HG03575 (cell line): ENCODE measurements around the gene NELFE.
"Not testable (repeated sequence)": the region's sequence is repeated elsewhere in the genome, so short reads cannot be mapped to it uniquely, and the experiment has no call there.

ENCODE experiments used
- ATAC-seq: cut with Tn5 transposase; IDR thresholded peaks from one replicate; pipeline ENCODE4 v1.9.1; 2021; ENCODE audit not compliant: unreplicated experiment, insufficient number of reproducible peaks, low FRiP score; ENCODE audit errors: extremely low read depth

NELFE gene

DNA sequence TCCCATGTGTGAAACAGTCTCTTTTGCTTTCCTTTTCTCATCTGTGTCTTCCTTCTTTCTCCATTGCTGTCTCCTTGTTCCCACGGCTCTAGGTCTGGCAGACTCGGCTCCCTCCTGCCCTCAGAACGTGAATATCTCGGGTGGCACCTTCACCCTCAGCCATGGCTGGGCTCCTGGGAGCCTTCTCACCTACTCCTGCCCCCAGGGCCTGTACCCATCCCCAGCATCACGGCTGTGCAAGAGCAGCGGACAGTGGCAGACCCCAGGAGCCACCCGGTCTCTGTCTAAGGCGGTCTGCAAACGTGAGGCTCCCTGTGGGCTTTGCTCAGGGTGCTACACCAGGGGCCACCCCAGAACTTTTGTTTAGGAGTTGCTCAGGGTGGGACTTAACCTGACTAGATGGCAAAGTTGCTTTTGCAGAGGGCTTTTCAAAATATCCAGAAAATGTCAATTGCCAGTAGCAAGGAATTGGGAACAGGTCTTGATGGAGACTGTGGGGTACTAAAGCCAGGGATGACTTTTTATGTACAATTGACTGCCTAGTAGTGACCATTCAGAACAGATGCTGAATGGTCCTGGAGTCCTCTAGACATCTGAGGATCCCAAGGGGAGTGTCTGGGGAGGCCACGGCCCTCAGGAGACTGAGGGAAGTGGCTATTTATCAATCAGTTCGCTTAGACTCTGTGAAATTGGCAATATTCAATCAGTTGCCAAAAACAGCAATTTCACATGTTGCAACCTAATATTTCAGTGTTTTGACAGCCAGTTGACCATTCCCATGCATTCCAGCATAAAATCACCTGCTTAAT lies 30.7 kb downstream of the NELFE start:
- ATAC-seq = no peak

DNA sequence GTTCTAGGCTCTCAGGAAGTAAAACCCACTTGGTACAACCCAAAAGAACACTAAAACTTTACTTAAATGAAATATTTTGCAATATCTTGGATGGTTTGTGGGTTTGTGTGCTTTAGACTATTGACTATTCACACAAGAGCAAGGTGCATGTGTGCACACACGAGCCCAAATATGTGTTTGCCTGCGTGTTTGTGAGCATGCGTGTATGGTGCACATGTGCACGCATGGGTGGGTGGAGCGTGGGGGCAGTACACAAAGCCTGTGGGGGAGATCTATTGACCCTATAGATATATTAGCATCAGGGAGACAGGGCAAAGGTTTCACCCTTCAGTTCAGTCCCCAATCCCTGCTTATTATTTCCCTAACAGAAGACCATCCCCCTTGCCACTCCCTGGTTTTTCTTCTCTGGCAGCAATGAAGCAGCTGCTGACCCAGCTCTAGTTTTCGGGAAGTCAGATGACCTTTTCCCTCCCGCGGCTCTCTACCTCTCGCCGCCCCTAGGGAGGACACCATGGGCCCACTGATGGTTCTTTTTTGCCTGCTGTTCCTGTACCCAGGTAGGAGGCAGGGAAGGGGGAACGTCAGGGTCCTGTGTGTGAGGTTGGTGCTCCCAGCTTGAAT lies 31.4 kb downstream of the NELFE start, which contains the start of gene C2:
TSS of gene C2 (plus strand) at position 476 of the 621 bp plus-strand sequence. CDS start at position 512, 36 bp downstream.
- ATAC-seq = no peak

DNA sequence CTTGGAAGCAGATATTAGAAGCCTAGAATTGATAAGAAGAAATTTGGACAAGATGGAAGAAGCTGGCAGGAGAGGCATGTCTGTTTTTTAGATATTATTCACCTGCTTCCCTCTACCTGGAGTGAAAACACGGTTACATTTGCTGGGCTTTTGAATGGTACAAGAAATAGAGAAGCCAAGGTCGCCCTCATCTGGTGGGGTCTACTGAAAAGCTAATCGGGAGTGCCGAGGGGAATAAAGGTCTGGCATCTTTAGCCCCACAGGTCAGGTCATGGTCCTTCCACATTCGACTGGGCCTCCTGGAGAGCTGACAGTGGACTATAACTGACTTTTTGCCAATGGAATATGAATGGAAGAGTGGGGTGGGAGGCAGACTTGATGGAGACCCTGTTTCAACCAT lies 35.8 kb downstream of the NELFE start:
- ATAC-seq = no peak

DNA sequence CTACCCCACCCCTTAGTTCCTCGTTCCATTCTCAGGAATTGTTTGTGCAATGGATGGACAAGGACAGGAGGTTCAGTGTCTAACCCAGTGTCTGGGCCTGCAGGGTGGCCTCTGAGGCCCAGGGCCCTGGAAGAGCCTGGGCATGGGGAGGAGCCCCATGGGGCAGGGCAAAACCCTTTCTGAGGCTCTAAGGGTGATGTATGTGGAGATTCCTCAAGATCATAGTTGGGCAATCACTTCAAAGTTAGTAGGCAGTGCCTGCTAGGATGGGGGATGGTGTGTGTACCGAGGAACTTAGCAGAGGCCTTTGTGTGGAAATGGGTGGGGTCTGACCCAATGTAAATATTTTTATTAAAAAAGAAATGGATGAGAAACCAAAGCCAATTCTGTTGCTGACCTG lies 38.0 kb downstream of the NELFE start:
- no peak for ATAC-seq

DNA sequence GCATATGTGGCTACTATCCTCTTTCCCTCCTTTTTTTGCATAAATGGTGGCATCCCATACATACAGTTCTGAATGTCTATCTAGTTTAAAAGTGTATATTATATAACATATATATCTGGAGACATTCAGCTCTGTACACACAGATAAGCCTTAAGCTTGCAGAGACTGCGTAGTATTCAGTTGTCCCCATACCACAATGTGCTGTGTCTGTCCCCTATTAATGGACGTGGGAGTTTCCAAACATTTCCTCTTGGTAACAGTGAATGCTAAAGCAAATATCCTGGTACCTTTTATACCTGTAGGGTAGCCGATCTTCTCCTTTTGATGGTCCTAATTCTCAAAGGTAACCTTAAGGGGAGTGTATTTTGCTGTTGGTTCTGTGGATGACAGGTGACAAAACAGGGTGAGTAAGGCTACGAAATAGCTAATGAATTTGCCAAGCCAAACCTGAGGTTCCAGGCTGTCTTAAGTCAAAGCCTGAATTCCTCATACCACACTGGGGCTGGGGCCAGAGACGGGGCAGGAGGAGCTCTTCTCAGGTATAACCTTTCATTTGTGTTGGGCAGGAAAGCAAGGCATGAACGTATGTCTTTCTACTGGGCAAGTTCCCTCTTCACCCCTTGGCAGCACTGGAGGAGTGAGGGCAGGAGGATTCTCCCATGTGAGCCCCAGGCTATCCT lies 39.0 kb downstream of the NELFE start:
- ATAC-seq = no peak

DNA sequence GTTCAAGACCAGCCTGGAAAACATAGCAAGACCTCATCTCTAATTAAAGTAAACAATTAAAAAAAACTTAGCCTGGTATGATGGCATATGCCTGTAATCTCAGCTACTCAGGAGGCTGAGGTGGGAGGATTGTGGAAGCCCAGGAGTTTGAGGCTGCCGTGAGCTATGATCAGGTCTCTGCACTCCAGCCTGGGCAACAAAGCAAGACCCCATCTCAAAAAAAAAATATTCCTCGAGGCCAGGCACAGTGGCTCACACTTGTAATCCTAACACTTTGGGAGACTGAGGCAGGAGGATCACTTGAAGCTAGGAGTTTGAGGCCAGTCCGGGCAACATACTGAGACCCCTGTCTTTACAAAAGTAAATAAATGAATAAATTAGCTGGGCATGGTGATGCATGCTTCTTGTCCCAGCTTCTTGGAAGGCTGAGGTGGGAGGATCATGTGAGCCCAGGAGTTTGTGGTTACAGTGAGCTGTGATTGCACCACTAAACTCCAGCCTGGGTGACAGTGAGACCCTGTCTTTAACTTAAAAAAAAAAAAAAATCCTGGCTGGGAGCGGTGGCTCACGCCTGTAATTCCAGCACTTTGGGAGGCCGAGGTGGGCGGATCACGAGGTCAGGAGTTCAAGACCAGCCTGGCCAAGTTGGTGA lies 40.6 kb downstream of the NELFE start:
- no peak for ATAC-seq

DNA sequence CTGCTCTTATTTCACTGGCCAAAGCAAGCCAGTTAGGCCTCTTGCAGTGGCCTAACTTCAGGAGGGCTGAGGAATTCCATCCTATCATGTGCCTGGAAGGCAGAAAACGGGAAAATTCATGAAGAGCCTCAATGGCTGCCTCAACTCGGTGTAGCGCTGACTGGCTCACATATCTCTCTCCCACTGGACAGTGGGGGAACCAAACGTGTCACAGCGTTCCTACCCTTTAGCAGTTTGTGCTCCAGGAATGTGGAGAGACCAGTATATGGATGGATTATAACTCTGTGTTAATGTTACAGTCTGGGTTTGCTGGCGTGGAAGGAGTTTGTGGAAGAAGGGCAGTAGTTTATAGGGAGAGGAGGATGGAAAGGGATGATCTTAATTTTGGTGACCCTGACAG lies 43.0 kb downstream of the NELFE start:
- ATAC-seq = no peak

DNA sequence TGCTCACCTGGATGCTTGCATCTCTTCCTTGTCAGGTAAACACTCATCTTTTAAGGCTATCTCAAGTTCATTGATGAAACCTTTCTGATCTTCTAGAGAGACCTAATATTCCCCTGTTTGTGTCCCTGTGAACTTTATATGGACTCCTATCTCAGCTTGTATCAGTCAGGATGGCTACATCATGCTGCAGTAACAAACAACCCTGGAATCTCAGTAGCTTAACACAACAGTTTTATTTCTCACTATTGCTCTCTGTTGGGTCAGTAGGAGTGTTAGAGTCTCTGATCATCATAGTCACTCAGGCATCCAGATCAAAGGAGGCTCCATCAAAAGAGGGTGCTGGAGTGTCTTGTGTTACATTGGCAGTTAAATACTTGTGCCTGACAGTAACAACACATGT lies 43.4 kb downstream of the NELFE start:
- ATAC-seq = no peak

DNA sequence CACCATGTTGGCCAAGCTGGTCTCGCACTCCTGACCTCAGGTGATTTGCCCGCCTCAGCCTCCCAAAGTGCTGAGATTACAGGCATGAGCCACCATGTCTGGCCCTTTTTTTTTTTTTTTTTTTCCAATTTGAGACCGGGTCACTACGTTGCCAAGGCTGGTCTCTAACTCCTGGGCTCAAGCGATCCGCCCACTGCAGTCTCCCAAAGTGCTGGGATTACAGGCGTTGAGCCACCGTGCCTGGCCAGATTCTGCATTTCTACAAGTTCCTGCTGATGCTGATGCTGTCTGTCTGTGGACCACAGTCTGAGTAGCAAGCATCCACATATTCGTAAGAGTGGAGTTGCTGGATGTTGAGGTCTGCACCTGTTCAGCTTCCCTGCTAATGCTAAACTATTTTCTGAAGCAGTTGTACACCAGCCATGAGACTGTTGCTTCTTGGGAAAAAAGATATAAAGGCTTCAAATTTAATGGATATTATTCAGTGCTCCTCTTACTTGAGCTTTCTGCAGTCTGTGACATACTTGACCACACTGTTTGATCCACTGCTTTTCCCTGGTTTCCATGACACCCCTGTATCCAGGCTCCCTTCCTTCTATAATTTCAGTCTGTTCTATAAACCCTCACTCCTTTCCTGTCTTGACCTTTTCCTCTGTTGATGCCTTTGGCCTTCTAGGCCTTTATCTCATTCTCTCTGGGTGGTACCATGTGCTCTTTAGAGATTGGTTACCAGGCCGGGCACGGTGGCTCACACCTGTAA lies 46.8 kb downstream of the NELFE start:
- ATAC-seq = no peak

DNA sequence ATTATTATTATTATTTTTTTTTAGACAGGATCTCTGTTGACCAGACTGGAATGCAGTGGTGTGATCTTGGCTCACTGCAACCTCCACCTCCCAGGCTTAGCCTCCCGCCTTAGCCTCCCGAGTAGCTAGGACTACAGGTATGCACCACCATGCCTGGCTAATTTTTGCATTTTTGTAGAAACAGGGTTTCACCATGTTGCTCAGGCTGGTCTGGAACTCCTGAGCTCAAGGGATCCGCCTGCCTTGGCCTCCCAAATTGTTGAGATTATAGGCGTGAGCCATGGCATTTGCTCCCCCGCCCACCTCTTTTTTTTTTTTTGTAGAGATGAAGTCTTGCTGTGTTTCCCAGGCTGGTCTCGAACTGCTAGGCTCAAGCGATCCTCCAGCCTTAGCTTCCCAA lies 49.5 kb downstream of the NELFE start:
- not testable (repeated sequence) for ATAC-seq

DNA sequence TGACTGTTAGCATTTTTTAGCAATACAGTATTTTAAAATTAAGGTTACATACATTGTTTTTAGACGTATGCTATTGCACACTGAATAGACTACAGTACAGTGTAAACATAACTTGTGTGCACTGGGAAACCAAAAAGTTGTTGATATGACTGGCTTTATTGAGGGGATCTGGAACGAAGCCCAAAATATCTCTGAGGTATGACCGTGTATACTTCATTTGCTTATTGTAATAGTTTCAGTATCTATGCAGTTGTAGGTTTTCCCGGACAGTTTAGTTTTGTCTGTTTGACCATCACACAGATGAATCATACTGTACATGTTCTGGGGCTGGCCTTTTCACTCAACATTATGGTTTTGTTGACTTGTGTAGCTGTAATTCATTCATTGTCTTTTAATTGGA lies 50.0 kb downstream of the NELFE start:
- ATAC-seq = no peak

DNA sequence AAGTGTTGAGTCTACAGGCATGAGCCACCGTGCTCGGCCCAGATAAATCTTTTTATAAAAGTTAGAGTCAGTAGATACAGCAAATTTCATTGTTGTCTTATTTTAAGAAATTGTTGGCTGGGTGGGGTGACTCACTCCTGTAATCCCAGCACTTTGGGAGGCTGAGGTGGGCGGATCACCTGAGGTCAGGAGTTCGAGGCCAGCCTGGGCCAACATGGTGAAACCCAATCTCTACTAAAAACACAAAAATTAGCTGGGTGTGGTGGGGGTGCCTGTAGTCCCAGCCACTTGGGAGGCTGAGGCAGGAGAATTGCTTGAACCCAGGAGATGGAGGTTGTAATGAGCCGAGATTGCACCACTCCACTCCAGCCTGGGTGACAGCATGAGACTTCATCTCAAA lies 50.5 kb downstream of the NELFE start:
- not testable (repeated sequence) for ATAC-seq

DNA sequence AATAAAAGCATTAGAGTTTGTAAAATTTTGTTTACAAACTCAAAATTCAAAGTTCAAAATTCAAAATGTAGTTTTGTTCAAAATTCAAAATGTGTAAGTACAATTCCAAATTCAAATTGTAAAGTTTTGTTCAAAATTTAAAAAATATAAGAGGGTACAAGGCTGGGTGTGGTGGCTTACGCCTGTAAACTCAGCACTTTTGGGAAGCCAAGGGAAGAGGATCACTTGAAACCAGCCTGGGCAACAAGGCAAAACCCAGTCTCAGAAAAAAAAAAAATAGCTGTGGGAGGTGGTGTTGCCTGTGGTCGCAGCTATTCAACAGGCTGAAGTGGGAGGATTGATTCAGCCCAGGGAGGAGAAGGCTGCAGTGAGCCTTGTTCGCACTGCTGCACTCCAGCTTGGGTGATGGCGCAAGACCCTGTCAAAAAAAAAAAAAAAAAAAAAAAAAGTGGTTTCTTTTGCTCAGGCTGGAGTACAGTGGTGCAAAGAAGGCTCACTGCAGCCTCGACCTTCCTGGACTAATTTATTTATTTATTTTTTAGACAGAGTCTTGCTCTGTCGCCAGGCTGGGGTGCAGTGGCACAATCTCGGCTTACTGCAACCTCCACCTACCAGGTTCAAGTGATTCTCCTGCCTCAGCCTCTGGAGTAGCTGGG lies 51.5 kb downstream of the NELFE start:
- no peak for ATAC-seq

DNA sequence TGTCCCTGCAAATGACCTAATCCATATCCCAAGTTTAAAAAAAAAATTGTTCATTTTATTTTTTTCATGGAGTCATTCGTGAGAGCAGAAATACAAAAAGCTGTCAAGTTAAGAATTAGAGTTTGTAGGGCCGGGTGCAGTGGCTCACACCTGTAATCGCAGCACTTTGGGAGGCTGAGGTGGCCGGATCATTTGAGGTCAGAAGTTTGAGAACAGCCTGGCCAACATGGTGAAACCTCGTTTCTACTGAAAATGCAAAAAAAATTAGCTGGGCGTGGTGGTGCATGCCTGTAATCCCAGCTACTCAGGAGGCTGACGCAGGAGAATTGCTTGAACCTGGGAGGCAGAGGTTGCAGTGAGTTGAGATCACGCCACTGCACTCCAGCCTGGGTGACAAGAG lies 52.0 kb downstream of the NELFE start:
- ATAC-seq = not testable (repeated sequence)

DNA sequence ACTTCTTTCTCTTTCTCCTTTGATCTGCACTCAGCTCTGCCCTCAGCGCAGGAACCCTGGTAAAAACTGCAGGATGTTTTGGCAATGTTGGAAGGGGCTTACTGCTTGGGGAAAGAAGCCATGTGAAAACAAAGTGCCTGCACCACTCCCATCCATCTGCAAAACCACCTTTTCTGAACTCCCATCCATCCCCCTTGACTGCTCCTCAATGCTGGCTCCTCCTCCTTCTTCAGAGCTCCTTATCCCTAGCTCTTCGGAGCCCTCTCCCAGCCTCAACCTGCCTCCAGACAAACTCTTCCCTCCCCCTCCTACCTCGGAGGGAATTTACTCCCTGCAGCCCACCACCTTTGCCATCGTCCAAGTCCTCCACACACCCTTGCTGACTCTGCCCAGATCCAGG lies 52.6 kb downstream of the NELFE start:
- no peak for ATAC-seq

DNA sequence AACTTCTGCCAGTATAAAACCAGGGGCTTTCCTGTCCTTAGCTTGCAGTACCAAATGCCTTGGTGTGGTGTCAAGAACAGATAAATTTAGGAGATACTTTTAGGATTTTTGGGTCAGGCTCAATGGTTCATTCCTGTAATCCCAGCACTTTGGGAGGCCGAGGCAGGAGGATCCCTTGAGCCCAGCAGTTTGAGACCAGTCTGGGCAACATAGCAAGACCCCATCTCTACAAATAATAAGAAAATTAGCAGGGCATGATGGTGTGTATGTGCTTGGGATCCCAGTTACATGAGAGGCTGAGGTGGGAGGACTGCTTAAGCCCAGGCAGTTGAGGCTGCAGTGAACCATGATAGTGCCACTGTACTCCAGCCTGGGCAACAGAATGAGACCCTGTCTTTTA lies 53.7 kb downstream of the NELFE start:
- ATAC-seq = no peak

DNA sequence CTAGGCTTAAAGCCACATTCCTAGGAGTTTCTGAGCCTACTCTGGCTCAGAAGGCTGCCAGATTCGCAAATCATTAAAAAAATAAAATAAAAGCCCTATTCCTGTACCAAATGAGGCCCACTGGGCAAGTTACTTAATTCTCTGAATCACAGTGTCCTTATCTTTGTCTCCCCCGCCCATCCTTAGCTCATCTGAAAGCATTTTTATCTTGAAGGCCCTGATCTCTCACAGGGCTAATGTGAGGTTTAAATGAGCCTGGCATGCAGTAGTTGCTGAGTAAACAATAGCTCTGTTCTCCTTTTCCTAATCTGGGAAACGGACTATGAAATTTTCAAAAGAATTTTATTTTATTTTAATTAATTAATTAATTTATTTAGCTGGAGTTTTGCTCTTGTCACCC lies 54.8 kb downstream of the NELFE start:
- ATAC-seq = no peak
